ENCODE results near the gene RAB11FIP4. TPM values are rescaled to one million over a fixed set of nuclear protein-coding genes. Genes with fewer than 3 reads are reported as not detected.

The RAB11FIP4 gene
- polyA plus RNA-seq, 4 donors, result 11.6 to 33.8 (median 18.7) TPM

DNA sequence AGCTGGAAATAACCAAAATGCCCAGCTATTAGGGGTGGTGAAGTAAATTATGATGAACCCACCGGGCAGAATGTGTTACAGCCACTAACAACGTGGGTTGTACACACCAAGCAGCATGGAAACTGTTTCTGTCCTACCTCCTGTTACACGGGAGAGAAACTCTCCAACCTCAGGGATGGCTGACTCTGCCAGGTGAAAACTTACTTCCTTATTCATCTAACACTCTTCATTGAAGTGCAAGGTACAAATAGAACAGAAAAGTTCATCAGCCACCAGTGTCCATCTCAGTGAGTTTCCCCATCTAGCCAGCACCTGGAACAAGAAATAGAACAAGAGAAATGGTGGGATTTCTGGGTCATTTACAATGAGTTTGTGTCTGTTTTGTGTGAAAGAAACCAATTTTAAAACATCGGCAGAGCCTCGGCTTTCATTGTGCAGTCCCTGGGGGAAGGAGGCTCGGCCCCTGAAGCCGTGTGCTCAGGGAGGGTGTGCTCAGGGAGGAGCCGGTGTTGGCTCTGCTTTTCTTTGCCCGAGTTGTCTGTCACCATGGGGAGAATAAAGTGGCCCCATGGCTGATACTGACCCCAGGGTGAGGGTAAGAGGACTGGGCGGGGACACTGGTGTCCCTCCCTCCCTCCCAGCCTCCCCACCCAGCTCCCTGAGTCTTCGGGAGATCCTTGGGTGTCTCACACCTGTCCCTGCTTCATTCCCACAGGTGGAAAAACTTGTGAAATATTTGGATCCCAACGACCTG, 39.8 kb downstream of the RAB11FIP4 start:
- 13 to 43% (median 33%) methylated on average over 12 of the region's 12 CpGs for WGBS, 3 donors
- no peak for FAIRE-seq
- no peak overlapping the region for H3K27ac ChIP-seq (ENCODE audit: low read depth in 1 of 3, low read length in 2 of 3)
- peaks cover 0 to 3% of the 10 kb centered on the region in 2 donors for H3K9me3 ChIP-seq (ENCODE audit: control insufficient read depth in 2 of 2, insufficient read depth in 1 of 2, low read depth in 1 of 2, low read length in 1 of 2)
- H3K27me3 ChIP-seq (ENCODE audit: control insufficient read depth in 3 of 3, insufficient read depth in 3 of 3, low read length in 3 of 3), result peaks cover 0 to 2% (median 0%) of the 10 kb centered on the region in 3 donors
- H3K36me3 ChIP-seq (ENCODE audit: control insufficient read depth in 3 of 3, insufficient read depth in 2 of 3, low read depth in 1 of 3, low read length in 3 of 3), result peaks cover 0 to 2% (median 0%) of the 10 kb centered on the region in 3 donors
- H3K4me1 ChIP-seq (ENCODE audit: control insufficient read depth in 3 of 3, insufficient read depth in 2 of 3, low read depth in 1 of 3, low read length in 2 of 3), result peaks cover 0 to 4% (median 3%) of the 10 kb centered on the region in 3 donors
- peak; percentile 18 to 62 for DNase-seq
- H3K4me3 ChIP-seq (ENCODE audit: low read depth in 1 of 3, low read length in 3 of 3), result no peak overlapping the region

DNA sequence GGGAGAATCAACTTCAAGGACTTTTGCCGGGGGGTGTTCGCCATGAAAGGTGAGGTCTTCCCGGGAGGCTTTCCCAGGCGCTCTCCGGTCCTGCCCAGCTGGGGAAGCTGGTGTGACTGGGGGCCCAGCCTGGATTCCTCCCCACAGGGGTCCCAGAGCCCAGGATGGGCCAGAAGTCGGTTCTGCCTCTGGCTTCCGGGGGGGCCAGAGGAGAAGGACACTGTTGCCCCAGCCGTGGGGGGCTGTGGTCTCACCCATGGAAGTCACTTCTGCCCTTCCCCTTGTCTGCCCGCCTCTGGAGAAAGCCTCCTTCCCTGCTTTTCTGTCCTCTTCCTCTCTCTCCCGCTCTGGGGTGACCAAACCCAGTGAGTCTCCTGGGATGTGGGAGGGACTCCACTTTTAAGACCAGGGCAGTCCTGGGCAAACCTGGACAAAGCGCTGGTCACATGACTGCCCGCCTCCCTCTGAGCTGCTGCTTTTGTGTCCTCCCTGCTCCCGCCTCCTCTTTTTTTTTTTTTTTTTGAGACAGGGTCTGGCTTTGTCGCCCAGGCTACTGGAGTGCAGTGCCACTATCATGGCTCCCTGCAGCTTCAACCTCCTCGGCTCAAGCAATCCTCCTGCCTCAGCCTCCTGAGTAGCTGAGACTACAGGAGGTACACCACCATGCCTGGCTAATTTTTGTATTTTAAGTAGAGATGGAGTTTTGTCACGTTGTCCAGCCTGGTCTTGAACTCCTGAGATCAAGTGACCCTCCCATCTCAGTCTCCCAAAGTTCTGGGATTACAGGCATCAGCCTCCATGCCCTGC, 40.6 kb downstream of the RAB11FIP4 start:
- WGBS, 3 donors, result 72 to 81% (median 75%) methylated on average over 15 to 16 of the region's 16 CpGs
- Histone ChIP-seq H3K4me3 (ENCODE audit: low read depth in 1 of 3, low read length in 3 of 3) (no peak overlapping the region), H3K9me3 (ENCODE audit: control insufficient read depth in 2 of 2, insufficient read depth in 1 of 2, low read depth in 1 of 2, low read length in 1 of 2) (peaks cover 0 to 3% of the 10 kb centered on the region in 2 donors), H3K4me1 (ENCODE audit: control insufficient read depth in 3 of 3, insufficient read depth in 2 of 3, low read depth in 1 of 3, low read length in 2 of 3) (peaks cover 0 to 4% (median 3%) of the 10 kb centered on the region in 3 donors), H3K27me3 (ENCODE audit: control insufficient read depth in 3 of 3, insufficient read depth in 3 of 3, low read length in 3 of 3) (peaks cover 0 to 2% (median 0%) of the 10 kb centered on the region in 3 donors), H3K36me3 (ENCODE audit: control insufficient read depth in 3 of 3, insufficient read depth in 2 of 3, low read depth in 1 of 3, low read length in 3 of 3) (peaks cover 0 to 2% (median 0%) of the 10 kb centered on the region in 3 donors), H3K27ac (ENCODE audit: low read depth in 1 of 3, low read length in 2 of 3) (no peak overlapping the region)
- FAIRE-seq (no peak), DNase-seq (no peak)

- 56 to 74% (median 59%) methylated on average over 13 to 14 of the region's 14 CpGs for WGBS, 3 donors
- no peak for FAIRE-seq
Observed at GRCh38 chr17:31433091-31433790, 41.8 kb downstream of the RAB11FIP4 start.

GRCh38 chr17:31433811-31434726, 42.6 kb downstream of the RAB11FIP4 start:
- no peak overlapping the region for H3K27ac ChIP-seq (ENCODE audit: low read depth in 1 of 3, low read length in 2 of 3)
- WGBS, 3 donors, result 76% methylated on average over 21 of the region's 21 CpGs
- H3K9me3 ChIP-seq (ENCODE audit: control insufficient read depth in 2 of 2, insufficient read depth in 1 of 2, low read depth in 1 of 2, low read length in 1 of 2), result peaks cover 0 to 3% of the 10 kb centered on the region in 2 donors
- DNase-seq (no peak), FAIRE-seq (no peak)
- no peak overlapping the region for H3K4me3 ChIP-seq (ENCODE audit: low read depth in 1 of 3, low read length in 3 of 3)
- H3K27me3 ChIP-seq (ENCODE audit: control insufficient read depth in 3 of 3, insufficient read depth in 3 of 3, low read length in 3 of 3), result peaks cover 0 to 2% (median 0%) of the 10 kb centered on the region in 3 donors
- H3K36me3 ChIP-seq (ENCODE audit: control insufficient read depth in 3 of 3, insufficient read depth in 2 of 3, low read depth in 1 of 3, low read length in 3 of 3), result peaks cover 0 to 2% (median 0%) of the 10 kb centered on the region in 3 donors
- H3K4me1 ChIP-seq (ENCODE audit: control insufficient read depth in 3 of 3, insufficient read depth in 2 of 3, low read depth in 1 of 3, low read length in 2 of 3), result peaks cover 0 to 4% (median 3%) of the 10 kb centered on the region in 3 donors

More at GRCh38 chr17:31433091-31433790, 41.8 kb downstream of the RAB11FIP4 start:
- DNase-seq, result peak in 1 of 2 donors; percentile 34
- peaks cover 0 to 3% of the 10 kb centered on the region in 2 donors for H3K9me3 ChIP-seq (ENCODE audit: control insufficient read depth in 2 of 2, insufficient read depth in 1 of 2, low read depth in 1 of 2, low read length in 1 of 2)
- no peak overlapping the region for H3K27ac ChIP-seq (ENCODE audit: low read depth in 1 of 3, low read length in 2 of 3)
- peaks cover 0 to 2% (median 0%) of the 10 kb centered on the region in 3 donors for H3K36me3 ChIP-seq (ENCODE audit: control insufficient read depth in 3 of 3, insufficient read depth in 2 of 3, low read depth in 1 of 3, low read length in 3 of 3)
- peaks cover 0 to 4% (median 3%) of the 10 kb centered on the region in 3 donors for H3K4me1 ChIP-seq (ENCODE audit: control insufficient read depth in 3 of 3, insufficient read depth in 2 of 3, low read depth in 1 of 3, low read length in 2 of 3)
- H3K27me3 ChIP-seq (ENCODE audit: control insufficient read depth in 3 of 3, insufficient read depth in 3 of 3, low read length in 3 of 3), result peaks cover 0 to 2% (median 0%) of the 10 kb centered on the region in 3 donors
- no peak overlapping the region for H3K4me3 ChIP-seq (ENCODE audit: low read depth in 1 of 3, low read length in 3 of 3)

GRCh38 chr17:31434727-31435050, 43.2 kb downstream of the RAB11FIP4 start:
- Histone ChIP-seq H3K9me3 (ENCODE audit: control insufficient read depth in 2 of 2, insufficient read depth in 1 of 2, low read depth in 1 of 2, low read length in 1 of 2) (peaks cover 0 to 3% of the 10 kb centered on the region in 2 donors), H3K4me3 (ENCODE audit: low read depth in 1 of 3, low read length in 3 of 3) (no peak overlapping the region), H3K27me3 (ENCODE audit: control insufficient read depth in 3 of 3, insufficient read depth in 3 of 3, low read length in 3 of 3) (peaks cover 0 to 2% (median 0%) of the 10 kb centered on the region in 3 donors), H3K36me3 (ENCODE audit: control insufficient read depth in 3 of 3, insufficient read depth in 2 of 3, low read depth in 1 of 3, low read length in 3 of 3) (peaks cover 0 to 2% (median 0%) of the 10 kb centered on the region in 3 donors), H3K4me1 (ENCODE audit: control insufficient read depth in 3 of 3, insufficient read depth in 2 of 3, low read depth in 1 of 3, low read length in 2 of 3) (peaks cover 0 to 4% (median 3%) of the 10 kb centered on the region in 3 donors), H3K27ac (ENCODE audit: low read depth in 1 of 3, low read length in 2 of 3) (no peak overlapping the region)
- DNase-seq (no peak), FAIRE-seq (no peak)
- WGBS, 3 donors, result 85 to 91% (median 88%) methylated on average over 8 of the region's 8 CpGs

DNA sequence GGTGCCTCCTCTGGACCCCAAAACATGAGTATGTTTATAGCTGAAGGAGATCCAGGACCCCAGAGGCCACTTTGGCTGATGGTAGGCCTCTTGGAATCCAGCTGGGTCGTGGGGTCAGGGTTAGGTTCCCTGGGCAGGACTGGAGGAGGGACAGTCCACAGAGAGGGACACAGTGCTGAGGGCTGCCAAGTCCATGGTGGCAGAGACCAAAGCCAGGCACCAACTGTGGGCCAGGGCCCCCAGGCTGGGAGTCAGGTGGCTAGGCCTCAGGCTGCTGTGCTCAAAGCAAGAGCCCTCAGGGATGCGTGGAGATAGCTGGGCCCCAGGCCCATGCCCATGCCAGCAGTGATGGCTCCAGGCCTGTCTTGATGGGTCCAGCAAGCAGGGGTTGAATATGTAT, 44.1 kb downstream of the RAB11FIP4 start:
- no peak overlapping the region for H3K27ac ChIP-seq (ENCODE audit: low read depth in 1 of 3, low read length in 2 of 3)
- peaks cover 0 to 3% of the 10 kb centered on the region in 2 donors for H3K9me3 ChIP-seq (ENCODE audit: control insufficient read depth in 2 of 2, insufficient read depth in 1 of 2, low read depth in 1 of 2, low read length in 1 of 2)
- H3K36me3 ChIP-seq (ENCODE audit: control insufficient read depth in 3 of 3, insufficient read depth in 2 of 3, low read depth in 1 of 3, low read length in 3 of 3), result peaks cover 0 to 2% (median 0%) of the 10 kb centered on the region in 3 donors
- peaks cover 0 to 4% (median 3%) of the 10 kb centered on the region in 3 donors for H3K4me1 ChIP-seq (ENCODE audit: control insufficient read depth in 3 of 3, insufficient read depth in 2 of 3, low read depth in 1 of 3, low read length in 2 of 3)
- WGBS, 3 donors, result 70 to 75% (median 73%) methylated on average over 2 of the region's 2 CpGs
- DNase-seq (no peak), FAIRE-seq (no peak)
- peaks cover 0 to 2% (median 0%) of the 10 kb centered on the region in 3 donors for H3K27me3 ChIP-seq (ENCODE audit: control insufficient read depth in 3 of 3, insufficient read depth in 3 of 3, low read length in 3 of 3)
- no peak overlapping the region for H3K4me3 ChIP-seq (ENCODE audit: low read depth in 1 of 3, low read length in 3 of 3)

DNA sequence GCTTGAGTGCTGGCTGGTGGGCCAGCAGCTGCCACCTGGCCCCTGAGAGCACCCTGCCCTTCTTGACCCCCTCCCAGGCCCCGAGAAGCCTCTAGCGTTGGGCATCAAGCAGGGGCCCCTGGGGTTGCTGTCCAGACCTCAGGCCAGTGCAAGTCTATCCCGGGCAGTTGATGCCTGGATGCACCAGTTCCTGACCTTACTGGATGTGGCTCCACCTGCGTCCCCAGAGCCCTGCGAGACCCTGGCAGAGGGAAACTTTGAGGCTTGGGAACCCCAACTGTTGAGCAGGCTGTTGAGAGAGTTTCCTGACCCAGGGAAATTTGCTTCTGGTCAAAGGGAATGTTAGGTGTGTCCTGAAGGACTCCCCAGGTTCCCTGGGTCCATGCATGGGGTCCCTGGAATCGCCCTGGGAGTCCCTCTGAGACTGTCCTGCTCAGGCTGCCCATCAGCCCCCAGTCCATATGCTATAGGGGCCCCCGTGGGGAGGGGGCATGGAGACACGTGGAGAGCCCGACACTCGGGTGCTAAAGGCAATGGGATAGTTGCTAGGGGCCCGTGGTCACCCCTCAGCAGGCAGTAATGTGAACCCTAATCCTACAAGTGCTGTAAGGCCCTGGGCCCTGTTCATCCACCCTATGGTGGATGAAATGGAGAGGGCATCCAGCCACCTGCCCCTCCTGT, 46.4 kb downstream of the RAB11FIP4 start:
- no peaks in the 10 kb centered on the region for H3K4me1 ChIP-seq (ENCODE audit: control insufficient read depth in 3 of 3, insufficient read depth in 2 of 3, low read depth in 1 of 3, low read length in 2 of 3)
- no peaks in the 10 kb centered on the region for H3K27me3 ChIP-seq (ENCODE audit: control insufficient read depth in 3 of 3, insufficient read depth in 3 of 3, low read length in 3 of 3)
- H3K4me3 ChIP-seq (ENCODE audit: low read depth in 1 of 3, low read length in 3 of 3), result no peak overlapping the region
- no peak overlapping the region for H3K27ac ChIP-seq (ENCODE audit: low read depth in 1 of 3, low read length in 2 of 3)
- H3K36me3 ChIP-seq (ENCODE audit: control insufficient read depth in 3 of 3, insufficient read depth in 2 of 3, low read depth in 1 of 3, low read length in 3 of 3), result peaks cover 0 to 2% (median 0%) of the 10 kb centered on the region in 3 donors
- 61 to 70% (median 66%) methylated on average over 11 of the region's 11 CpGs for WGBS, 3 donors
- peaks cover 0 to 3% of the 10 kb centered on the region in 2 donors for H3K9me3 ChIP-seq (ENCODE audit: control insufficient read depth in 2 of 2, insufficient read depth in 1 of 2, low read depth in 1 of 2, low read length in 1 of 2)
- no peak for FAIRE-seq
- no peak for DNase-seq

Measured in small intestine (tissue), 7 donors.